K562 (cell line): ENCODE measurements around the gene GHRL. TPM values are rescaled to one million over a fixed set of nuclear protein-coding genes. Genes with fewer than 3 reads are reported as not detected.

ENCODE experiments used
- CAMTA2 ChIP-seq: fragments of 250-450 bp; sonication (Bioruptor Pico); conservative IDR thresholded peaks from 2 replicates; pipeline ENCODE4 v1.5.1; 2022
- ETS2 ChIP-seq: IDR thresholded peaks from 2 replicates; pipeline ENCODE4 v1.6.1; 2016; ENCODE audit warnings: borderline replicate concordance, missing genetic modification characterization, mild to moderate bottlenecking, moderate library complexity, missing compliant biosample characterization; ENCODE audit not compliant: poor library complexity, severe bottlenecking
- JUND ChIP-seq, 2 experiments: IDR thresholded peaks; 2 replicates in 1 of 2; 3 replicates in 1 of 2; pipeline ENCODE4 v1.6.1; 2011; ENCODE audit warnings: borderline replicate concordance in 2 of 2, low read depth in 2 of 2, low read length in 2 of 2, improper control_type of control experiment in 1 of 2, missing biosample characterization in 1 of 2, missing genetic modification characterization in 1 of 2, missing genetic modification reagents in 1 of 2
- MAFG ChIP-seq: fragments of 450-650 bp; conservative IDR thresholded peaks from 2 replicates; pipeline ENCODE4 v1.6.1; 2016; ENCODE audit warnings: missing genetic modification characterization, missing compliant biosample characterization
- MCM3 ChIP-seq: fragments of 450-650 bp; IDR thresholded peaks from 2 replicates; pipeline ENCODE4 v1.6.1; 2016
- NCOA4 ChIP-seq: fragments of 450-650 bp; IDR thresholded peaks from 2 replicates; pipeline ENCODE4 v1.6.1; 2018; ENCODE audit warnings: mild to moderate bottlenecking; ENCODE audit not compliant: partially characterized antibody
- RAD21 ChIP-seq, 2 experiments: fragments of 250-450 bp in 1 of 2; fragments of 450-650 bp in 1 of 2; sonication (Bioruptor Pico) in 1 of 2; formaldehyde crosslinking in 1 of 2; IDR thresholded peaks in 1 of 2; conservative IDR thresholded peaks in 1 of 2; 2 replicates each; pipeline versions ENCODE4 v1.4.0 to v1.8.0; 2020 to 2022; ENCODE audit warnings: mild to moderate bottlenecking in 2 of 2, moderate library complexity in 1 of 2
- RBFOX2 ChIP-seq: fragments of 200-400 bp; formaldehyde crosslinking; IDR thresholded peaks from 2 replicates; pipeline ENCODE4 v1.6.1; 2017; ENCODE audit warnings: low read depth, mild to moderate bottlenecking, low read length, moderate library complexity
- RFX7 ChIP-seq: fragments of 250-450 bp; sonication (Bioruptor Pico); IDR thresholded peaks from 2 replicates; pipeline ENCODE4 v1.5.1; 2021; ENCODE audit warnings: mild to moderate bottlenecking
- SAFB ChIP-seq: fragments of 200-400 bp; formaldehyde crosslinking; IDR thresholded peaks from 2 replicates; pipeline ENCODE4 v1.6.1; 2017; ENCODE audit warnings: low read depth, low read length, borderline replicate concordance
- TCF3 ChIP-seq: sonication (generic); formaldehyde crosslinking; IDR thresholded peaks from 2 replicates; pipeline ENCODE4 v1.4.0; 2020; ENCODE audit warnings: mild to moderate bottlenecking, missing genetic modification reagents
- polyA plus RNA-seq, 8 experiments: library from polyadenylated mRNA; depleted of rRNA in 4 of 8; stranded (reverse) in 5 of 8; unstranded in 3 of 8; fragments of >200 nt; fragmentation: Nextera tagmentation in 2 of 8; fragmentation: Illumina TruSeq in 1 of 8; extraction: Ambion mirVana in 2 of 8; extraction: Trizol in 1 of 8; gene quantifications; 2 replicates each; pipeline versions ENCODE4 v1.2.1 to v1.2.3, GENCODE V29; 2011 to 2014; ENCODE audit warnings: inconsistent platforms in 1 of 8, missing spikeins in 1 of 8
- total RNA-seq, 7 experiments: library from RNA; depleted of rRNA in 6 of 7; stranded (reverse); fragments of >200 nt in 6 of 7; fragmentation: Illumina TruSeq in 2 of 7; extraction: Trizol in 2 of 7; gene quantifications; 2 replicates each; pipeline versions ENCODE4 v1.2.1 to v1.2.3, GENCODE V29; 2011 to 2021; ENCODE audit warnings: low replicate concordance in 1 of 7
- TF ChIP-seq, protein P1 (sequence below): IDR thresholded peaks from 2 replicates; pipeline ENCODE4 v1.6.1; 2014; ENCODE audit warnings: antibody characterized with exemption
- TF ChIP-seq, protein P2 (sequence below): IDR thresholded peaks from 2 replicates; pipeline ENCODE4 v1.6.1; 2016; ENCODE audit warnings: missing genetic modification characterization, missing compliant biosample characterization
- TF ChIP-seq, protein P3 (sequence below): fragments of 250-450 bp; sonication (Bioruptor Pico); IDR thresholded peaks from 2 replicates; pipeline ENCODE4 v1.4.0; 2020; ENCODE audit warnings: mild to moderate bottlenecking, moderate library complexity
- TF ChIP-seq, protein P4 (sequence below): fragments of 450-650 bp; formaldehyde crosslinking; IDR thresholded peaks from 2 replicates; pipeline ENCODE4 v1.4.0; 2020; ENCODE audit warnings: mild to moderate bottlenecking
- TF ChIP-seq, protein P5 (sequence below): sonication (generic); formaldehyde crosslinking; IDR thresholded peaks from 2 replicates; pipeline ENCODE4 v1.8.0; 2023; ENCODE audit warnings: mild to moderate bottlenecking, missing genetic modification reagents

GHRL gene
- total and polyA plus RNA-seq, 9 of the 15 experiments (the other 6 are each of a cell fraction or from before 2014, with no cell fraction given), result 0.08 to 0.29 (median 0.15) TPM; not detected in 5

DNA sequence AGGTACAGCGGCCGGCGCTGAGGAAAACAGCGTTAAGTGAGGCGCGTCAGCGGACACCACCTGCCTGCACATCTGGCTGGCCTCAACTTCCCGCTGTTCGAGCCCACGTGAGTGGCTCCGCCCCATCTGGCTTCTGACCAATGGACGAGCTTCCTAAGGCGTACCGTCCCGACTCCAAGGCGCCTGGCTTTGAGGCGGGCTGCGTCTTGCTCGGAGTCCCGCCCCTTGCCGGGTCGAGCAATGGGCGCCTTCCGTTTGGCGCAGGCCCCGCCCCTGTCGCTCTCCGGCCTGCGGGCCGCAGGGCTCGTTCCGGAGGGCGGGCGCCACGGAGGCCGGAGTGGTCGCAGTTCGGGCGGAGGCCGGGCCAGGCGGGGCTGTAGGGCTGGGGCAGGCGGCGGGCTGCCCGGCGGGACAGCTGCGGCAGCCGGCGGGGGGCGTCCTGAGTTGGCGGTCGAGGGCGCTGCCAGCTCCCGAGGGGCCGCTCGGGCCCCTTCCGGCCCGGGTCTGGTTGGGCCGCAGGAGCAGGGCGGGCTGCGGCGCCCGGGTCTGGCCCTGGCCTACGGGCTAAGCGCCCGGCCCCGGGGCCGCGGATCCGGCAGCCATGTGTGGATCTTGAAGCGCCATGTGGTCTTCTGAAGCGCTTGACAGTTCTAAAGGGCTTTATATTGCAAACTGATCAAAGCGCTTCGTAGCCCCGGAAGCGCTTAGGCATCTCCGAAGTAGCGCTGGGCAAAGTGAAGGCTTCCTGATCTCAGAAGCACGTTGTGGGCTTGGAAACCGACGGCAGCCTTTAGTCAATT, 44.4 kb downstream of the GHRL start, which contains the start of gene TATDN2 (continued):
- TF ChIP-seq, protein P1, sequence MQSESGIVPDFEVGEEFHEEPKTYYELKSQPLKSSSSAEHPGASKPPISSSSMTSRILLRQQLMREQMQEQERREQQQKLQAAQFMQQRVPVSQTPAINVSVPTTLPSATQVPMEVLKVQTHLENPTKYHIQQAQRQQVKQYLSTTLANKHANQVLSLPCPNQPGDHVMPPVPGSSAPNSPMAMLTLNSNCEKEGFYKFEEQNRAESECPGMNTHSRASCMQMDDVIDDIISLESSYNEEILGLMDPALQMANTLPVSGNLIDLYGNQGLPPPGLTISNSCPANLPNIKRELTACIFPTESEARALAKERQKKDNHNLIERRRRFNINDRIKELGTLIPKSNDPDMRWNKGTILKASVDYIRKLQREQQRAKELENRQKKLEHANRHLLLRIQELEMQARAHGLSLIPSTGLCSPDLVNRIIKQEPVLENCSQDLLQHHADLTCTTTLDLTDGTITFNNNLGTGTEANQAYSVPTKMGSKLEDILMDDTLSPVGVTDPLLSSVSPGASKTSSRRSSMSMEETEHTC, result 0 out of 2 replicates have a peak, but pooled peaks have one; percentile 33
- TF ChIP-seq SAFB (no peak), ETS2 (tag) (peak; percentile 49), RAD21 (CRISPR knock-in tag; conservative IDR thresholded peaks at IDR 0.05 in 1 of 2, IDR thresholded peaks at IDR 0.05 in 1 of 2) (peak; percentile 5 to 16; a peak in 1 of 4 replicates), MCM3 (no peak), CAMTA2 (CRISPR knock-in tag) (no peak), TCF3 (CRISPR knock-in tag) (0 out of 2 replicates have a peak, but pooled peaks have one; percentile 40), RBFOX2 (peak; percentile 91), NCOA4 (no peak), RFX7 (CRISPR knock-in tag) (no peak), MAFG (tag) (no peak), JUND (IDR thresholded peaks at IDR 0.05; ENCODE audit: borderline replicate concordance, low read depth, low read length) (peak; percentile 48; the same call in 1 of the 2 replicates), JUND (tag; IDR thresholded peaks at IDR 0.05; ENCODE audit: borderline replicate concordance, low read depth, low read length) (peak; percentile 56; the same call in 1 of the 3 replicates)
- TF ChIP-seq, protein P2, sequence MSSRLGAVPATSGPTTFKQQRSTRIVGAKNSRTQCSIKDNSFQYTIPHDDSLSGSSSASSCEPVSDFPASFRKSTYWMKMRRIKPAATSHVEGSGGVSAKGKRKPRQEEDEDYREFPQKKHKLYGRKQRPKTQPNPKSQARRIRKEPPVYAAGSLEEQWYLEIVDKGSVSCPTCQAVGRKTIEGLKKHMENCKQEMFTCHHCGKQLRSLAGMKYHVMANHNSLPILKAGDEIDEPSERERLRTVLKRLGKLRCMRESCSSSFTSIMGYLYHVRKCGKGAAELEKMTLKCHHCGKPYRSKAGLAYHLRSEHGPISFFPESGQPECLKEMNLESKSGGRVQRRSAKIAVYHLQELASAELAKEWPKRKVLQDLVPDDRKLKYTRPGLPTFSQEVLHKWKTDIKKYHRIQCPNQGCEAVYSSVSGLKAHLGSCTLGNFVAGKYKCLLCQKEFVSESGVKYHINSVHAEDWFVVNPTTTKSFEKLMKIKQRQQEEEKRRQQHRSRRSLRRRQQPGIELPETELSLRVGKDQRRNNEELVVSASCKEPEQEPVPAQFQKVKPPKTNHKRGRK (tag), result no peak
- TF ChIP-seq, protein P3, sequence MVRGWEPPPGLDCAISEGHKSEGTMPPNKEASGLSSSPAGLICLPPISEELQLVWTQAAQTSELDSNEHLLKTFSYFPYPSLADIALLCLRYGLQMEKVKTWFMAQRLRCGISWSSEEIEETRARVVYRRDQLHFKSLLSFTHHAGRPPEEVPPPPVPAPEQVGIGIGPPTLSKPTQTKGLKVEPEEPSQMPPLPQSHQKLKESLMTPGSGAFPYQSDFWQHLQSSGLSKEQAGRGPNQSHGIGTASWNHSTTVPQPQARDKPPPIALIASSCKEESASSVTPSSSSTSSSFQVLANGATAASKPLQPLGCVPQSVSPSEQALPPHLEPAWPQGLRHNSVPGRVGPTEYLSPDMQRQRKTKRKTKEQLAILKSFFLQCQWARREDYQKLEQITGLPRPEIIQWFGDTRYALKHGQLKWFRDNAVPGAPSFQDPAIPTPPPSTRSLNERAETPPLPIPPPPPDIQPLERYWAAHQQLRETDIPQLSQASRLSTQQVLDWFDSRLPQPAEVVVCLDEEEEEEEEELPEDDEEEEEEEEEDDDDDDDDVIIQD (CRISPR knock-in tag), result no peak
- TF ChIP-seq, protein P4, sequence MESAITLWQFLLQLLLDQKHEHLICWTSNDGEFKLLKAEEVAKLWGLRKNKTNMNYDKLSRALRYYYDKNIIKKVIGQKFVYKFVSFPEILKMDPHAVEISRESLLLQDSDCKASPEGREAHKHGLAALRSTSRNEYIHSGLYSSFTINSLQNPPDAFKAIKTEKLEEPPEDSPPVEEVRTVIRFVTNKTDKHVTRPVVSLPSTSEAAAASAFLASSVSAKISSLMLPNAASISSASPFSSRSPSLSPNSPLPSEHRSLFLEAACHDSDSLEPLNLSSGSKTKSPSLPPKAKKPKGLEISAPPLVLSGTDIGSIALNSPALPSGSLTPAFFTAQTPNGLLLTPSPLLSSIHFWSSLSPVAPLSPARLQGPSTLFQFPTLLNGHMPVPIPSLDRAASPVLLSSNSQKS (CRISPR knock-in tag), result no peak
- TF ChIP-seq, protein P5, sequence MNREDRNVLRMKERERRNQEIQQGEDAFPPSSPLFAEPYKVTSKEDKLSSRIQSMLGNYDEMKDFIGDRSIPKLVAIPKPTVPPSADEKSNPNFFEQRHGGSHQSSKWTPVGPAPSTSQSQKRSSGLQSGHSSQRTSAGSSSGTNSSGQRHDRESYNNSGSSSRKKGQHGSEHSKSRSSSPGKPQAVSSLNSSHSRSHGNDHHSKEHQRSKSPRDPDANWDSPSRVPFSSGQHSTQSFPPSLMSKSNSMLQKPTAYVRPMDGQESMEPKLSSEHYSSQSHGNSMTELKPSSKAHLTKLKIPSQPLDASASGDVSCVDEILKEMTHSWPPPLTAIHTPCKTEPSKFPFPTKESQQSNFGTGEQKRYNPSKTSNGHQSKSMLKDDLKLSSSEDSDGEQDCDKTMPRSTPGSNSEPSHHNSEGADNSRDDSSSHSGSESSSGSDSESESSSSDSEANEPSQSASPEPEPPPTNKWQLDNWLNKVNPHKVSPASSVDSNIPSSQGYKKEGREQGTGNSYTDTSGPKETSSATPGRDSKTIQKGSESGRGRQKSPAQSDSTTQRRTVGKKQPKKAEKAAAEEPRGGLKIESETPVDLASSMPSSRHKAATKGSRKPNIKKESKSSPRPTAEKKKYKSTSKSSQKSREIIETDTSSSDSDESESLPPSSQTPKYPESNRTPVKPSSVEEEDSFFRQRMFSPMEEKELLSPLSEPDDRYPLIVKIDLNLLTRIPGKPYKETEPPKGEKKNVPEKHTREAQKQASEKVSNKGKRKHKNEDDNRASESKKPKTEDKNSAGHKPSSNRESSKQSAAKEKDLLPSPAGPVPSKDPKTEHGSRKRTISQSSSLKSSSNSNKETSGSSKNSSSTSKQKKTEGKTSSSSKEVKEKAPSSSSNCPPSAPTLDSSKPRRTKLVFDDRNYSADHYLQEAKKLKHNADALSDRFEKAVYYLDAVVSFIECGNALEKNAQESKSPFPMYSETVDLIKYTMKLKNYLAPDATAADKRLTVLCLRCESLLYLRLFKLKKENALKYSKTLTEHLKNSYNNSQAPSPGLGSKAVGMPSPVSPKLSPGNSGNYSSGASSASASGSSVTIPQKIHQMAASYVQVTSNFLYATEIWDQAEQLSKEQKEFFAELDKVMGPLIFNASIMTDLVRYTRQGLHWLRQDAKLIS (CRISPR knock-in tag), result no peak
